ENCODE data around the gene ANKRD9.
"Not testable (repeated sequence)": the region's sequence is repeated elsewhere in the genome, so short reads cannot be mapped to it uniquely, and the experiment has no call there.

Gene ANKRD9

GRCh38 chr14:102537981-102538601 lies 28.5 kb upstream of the ANKRD9 start:
- DNase-seq = no peak

DNA sequence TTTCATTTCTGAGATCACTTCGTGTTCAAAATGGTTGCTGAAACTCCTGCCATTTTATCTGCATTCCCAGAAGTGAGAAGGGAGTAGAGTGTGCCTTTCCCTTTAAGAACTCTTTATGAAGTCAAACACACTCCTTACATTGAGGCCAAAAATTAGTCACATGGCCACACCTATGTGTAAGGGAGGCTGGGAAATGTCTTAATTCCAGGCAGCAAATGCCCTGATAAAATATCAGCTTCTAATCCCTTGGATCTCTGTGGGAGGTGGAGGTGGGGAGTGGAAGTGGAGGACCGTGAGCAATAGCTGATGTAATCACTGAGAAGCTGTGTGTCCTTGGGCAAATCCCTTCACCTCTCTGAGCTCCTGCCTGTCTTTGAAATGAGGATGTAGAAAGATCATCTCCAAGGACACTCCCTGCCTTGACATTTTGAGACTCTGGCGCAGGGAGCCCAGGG lies 22.7 kb upstream of the ANKRD9 start:
- no peak for DNase-seq

DNA sequence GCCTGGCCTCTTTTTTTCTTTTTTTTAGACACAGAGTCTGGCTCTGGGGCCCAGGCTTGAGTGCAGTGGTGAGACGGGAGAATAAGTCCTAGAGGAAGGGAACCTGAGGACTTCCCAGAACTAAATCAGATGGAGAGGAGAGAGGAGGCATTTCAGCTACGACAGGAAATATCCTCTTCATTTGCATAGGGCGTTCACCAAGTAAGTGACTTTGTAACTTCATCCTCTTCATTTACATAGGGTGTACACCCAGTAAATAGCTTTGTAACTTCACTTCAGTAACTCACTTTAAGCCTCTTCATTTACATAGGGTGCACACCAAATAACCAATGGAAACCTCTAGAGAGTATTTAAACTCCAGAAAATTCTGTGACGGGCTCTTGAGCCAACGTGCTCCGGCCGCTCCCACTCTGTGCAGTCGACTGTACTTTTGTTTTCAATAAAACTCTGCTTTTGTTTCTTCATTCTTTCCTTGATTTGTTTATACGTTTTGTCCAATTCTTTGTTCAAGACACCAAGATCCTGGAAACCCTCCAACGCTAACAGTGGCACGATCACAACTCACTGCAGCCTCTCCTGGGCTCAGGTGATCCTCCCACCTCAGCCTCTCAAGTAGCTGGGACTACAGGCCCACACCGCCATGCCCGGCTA lies 21.4 kb upstream of the ANKRD9 start:
- peak; percentile 47 for DNase-seq

- DNase-seq = no peak
Measured at GRCh38 chr14:102528431-102529170, 19.0 kb upstream of the ANKRD9 start.

GRCh38 chr14:102525929-102526497 lies 16.4 kb upstream of the ANKRD9 start:
- no peak for DNase-seq

DNA sequence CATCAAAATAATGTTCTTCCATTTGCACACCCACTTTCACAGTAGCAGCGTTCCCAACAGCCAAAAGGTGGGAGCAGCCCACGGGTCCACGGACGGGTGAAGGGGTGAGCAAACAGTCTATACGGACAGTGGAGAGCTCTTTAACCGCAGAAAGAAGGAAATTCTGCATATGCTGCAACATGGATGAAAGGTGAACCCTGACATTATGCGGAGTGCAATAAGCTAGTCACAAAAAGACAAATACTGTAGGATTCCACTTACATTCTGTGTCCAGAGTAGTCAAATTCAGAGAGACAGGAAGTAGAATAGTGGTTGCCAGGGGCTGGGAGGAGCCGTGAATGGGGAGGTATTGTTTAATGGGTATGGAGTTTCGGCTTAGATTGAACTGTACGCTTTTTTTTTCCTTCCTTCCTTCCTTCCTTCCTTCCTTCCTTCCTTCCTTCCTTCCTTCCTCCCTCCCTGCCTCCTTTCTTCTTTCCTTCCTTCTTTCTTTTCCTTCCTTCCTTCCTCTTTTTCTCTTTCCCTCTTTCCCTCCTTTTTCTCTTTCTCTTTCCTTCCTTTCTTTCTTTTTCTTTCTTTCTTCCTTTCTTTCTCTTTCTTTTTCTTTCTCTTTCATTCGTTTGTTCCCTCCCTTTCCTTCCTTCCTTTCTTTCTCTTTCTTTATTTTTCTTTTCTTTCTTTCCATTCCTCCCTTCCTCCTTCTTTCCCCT lies 15.8 kb upstream of the ANKRD9 start:
- no peak for DNase-seq

- no peak for DNase-seq
Measured at GRCh38 chr14:102524451-102525218, 15.1 kb upstream of the ANKRD9 start.

DNA sequence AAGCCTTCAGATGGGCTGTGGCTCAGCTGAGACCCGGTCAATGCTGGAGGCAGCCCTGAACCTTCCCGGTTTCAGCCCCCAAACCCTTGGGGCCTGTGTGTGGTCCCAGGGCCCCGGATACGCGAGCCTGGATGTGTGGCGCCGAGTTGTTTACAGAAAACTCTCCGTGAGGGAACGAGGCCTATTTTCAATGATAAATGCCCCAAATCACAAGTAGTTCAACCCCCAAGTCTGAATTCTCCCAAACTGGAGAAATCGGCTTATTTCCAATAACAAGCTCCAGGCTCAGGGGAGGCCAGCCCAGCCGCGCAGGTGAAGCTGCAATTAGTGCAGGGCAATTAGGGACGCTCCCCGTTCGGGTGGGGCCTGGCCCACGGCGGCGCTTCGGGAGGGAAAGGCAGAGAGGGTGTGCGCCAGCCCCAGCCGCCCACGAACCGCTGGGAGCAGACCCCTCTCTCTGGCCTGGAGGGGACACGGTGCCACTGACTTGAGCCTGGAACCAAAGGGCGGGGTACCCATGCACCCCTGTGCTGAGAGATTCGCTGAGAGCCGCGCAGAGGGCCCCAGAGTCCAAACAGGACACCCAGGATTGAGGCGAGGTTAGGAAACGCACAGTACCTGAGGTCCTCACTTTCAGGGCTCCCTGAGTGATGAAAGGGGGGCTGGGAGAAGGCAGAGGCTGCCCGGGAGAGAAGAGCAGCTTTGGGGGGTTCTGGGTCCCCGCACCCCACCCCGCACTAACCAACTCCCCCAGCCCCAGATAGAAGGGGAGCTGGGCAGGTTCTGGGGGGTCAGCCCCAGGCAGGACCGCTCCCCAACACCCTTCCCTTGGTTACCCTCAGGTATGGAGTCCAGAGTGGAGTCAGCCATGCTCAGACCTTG lies 14.2 kb upstream of the ANKRD9 start:
- no peak for DNase-seq

- no peak for DNase-seq
Measured at GRCh38 chr14:102523200-102523568, 13.6 kb upstream of the ANKRD9 start.

DNA sequence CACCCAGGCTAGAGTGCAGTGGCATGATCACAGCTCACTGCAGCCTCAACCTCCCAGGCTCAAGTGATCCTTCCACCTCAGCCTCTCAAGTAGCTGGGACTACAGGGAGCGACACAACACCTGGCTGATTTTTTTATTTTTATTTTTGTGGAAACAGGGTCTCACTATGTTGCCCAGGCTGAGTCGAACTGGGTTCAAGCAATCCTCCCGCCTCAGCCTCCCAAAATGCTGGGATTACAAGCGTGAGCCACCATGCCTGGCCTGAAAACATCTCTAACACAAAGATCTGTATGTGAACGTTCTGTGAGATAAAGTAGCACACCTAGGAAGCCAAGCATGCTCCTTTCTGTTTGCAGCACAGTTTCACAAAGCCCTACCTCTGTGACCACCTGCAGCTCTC lies 10.1 kb upstream of the ANKRD9 start:
- DNase-seq = not testable (repeated sequence)

GRCh38 chr14:102518063-102518648 lies 8.6 kb upstream of the ANKRD9 start:
- DNase-seq = no peak

GRCh38 chr14:102517392-102518062 lies 8.0 kb upstream of the ANKRD9 start:
- DNase-seq = no peak

GRCh38 chr14:102516531-102517391 lies 7.2 kb upstream of the ANKRD9 start:
- DNase-seq = no peak

GRCh38 chr14:102514987-102515733 lies 5.6 kb upstream of the ANKRD9 start:
- no peak for DNase-seq

- no peak for DNase-seq
Measured at GRCh38 chr14:102513899-102514772, 4.6 kb upstream of the ANKRD9 start.

DNA sequence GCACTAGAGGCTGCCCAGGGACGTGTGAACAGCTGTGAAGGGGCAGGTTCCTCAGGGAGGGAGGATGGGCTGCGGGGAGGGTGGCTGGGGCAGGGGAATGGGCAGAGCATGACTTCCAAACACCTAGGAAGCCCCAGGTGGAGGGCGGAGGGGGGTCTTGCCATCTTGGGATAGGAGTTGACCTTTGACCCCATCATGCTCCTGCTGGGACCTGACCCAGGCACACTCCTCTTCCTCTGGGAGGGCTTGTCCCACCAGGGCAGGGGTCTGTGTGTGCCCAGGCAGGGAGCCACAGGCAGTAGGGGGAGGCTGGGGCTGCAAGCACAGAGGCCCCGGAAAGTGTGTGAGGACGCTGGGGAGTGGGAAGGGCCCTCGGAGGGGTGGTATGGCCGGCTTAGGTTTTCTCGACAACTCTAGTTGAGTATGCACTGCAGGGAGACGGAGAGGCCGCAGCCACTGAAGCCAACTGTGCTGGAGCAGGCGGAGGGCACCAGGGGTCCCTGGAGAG lies 3.3 kb upstream of the ANKRD9 start:
- DNase-seq = no peak

DNA sequence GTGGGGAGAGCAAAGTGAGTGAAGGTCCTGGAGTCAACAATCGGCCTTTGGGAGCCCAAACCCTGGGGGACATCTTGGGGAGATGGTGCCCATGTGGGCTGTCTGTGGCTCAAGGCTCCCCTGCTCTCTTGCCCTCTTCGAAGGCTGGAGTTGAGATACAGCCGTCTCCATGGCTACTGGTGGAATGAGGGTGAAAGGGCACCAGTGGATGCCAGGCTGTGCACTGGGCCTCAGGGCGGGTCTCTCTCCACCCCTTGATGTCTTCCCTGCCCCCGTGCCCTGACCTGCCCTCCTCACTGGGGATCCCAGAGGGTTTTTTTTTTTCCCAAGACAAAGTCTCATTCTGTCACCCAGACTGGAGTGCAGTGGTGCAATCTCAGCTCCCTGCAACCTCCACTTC lies 2.0 kb upstream of the ANKRD9 start:
- no peak for DNase-seq

Data from NCI-H1048 (cell line).